Spleen (tissue), 11 donors: ENCODE measurements around the gene COQ4. TPM values are rescaled to one million over a fixed set of nuclear protein-coding genes. Genes with fewer than 3 reads are reported as not detected.
A peak's percentile ranks its signal among the peaks of the same experiment; 100 is the strongest.

Source experiments
- DNase-seq: peaks from one replicate; pipeline ENCODE4 v3.0.0-alpha.2; 2020
- H3K27ac ChIP-seq, 8 donors: fragments of 200-600 bp; sonication (generic) in 7 of 8; 1 replicate in 4 of 8; 2 replicates in 4 of 8; pipeline versions ENCODE4 v1.5.0 to v1.8.0; 2016 to 2021; ENCODE audit warnings: inconsistent platforms in 4 of 8, mild to moderate bottlenecking in 4 of 8, moderate library complexity in 1 of 8
- H3K27me3 ChIP-seq, 7 donors: fragments of 200-600 bp; sonication (generic) in 6 of 7; replicated peaks in 1 of 7; 1 replicate in 4 of 7; 2 replicates in 3 of 7; pipeline versions ENCODE4 v1.5.0 to v1.8.0; 2016 to 2021; ENCODE audit warnings: inconsistent platforms in 3 of 7, mild to moderate bottlenecking in 1 of 7
- H3K36me3 ChIP-seq, 6 donors: fragments of 200-600 bp; sonication (generic) in 5 of 6; 1 replicate in 4 of 6; 2 replicates in 2 of 6; pipeline versions ENCODE4 v1.5.0 to v1.8.0; 2016 to 2021; ENCODE audit warnings: inconsistent platforms in 2 of 6
- H3K4me1 ChIP-seq, 6 donors: fragments of 200-600 bp; sonication (generic) in 5 of 6; 1 replicate in 3 of 6; 2 replicates in 3 of 6; pipeline versions ENCODE4 v1.5.0 to v1.8.0; 2016 to 2021; ENCODE audit warnings: inconsistent platforms in 3 of 6
- H3K4me3 ChIP-seq, 8 donors: fragments of 200-600 bp; sonication (generic) in 7 of 8; 1 replicate in 4 of 8; 2 replicates in 4 of 8; pipeline versions ENCODE4 v1.5.0 to v1.8.0; 2016 to 2021; ENCODE audit warnings: inconsistent platforms in 4 of 8, mild to moderate bottlenecking in 4 of 8, moderate library complexity in 2 of 8
- H3K9me3 ChIP-seq, 8 donors: fragments of 200-600 bp; sonication (generic) in 7 of 8; 1 replicate in 4 of 8; 2 replicates in 4 of 8; pipeline versions ENCODE4 v1.5.0 to v1.8.0; 2016 to 2021; ENCODE audit warnings: inconsistent platforms in 4 of 8
- CTCF ChIP-seq, 11 experiments: fragments of 200-600 bp in 7 of 11; fragments of 450-650 bp in 4 of 11; sonication (generic) in 4 of 11; IDR thresholded peaks in 8 of 11; conservative IDR thresholded peaks in 3 of 11; 1 replicate in 7 of 11; 2 replicates in 4 of 11; pipeline versions ENCODE4 v1.4.0 to v1.8.0; 2016 to 2021; ENCODE audit warnings: antibody characterized with exemption in 11 of 11, inconsistent platforms in 4 of 11, mild to moderate bottlenecking in 1 of 11
- POLR2A ChIP-seq, 3 donors: fragments of 450-650 bp; IDR thresholded peaks; one replicate each; pipeline ENCODE4 v1.5.1; 2017; ENCODE audit warnings: antibody characterized with exemption in 3 of 3, mild to moderate bottlenecking in 1 of 3
- POLR2AphosphoS5 ChIP-seq, 3 donors: sonication (generic); formaldehyde crosslinking; IDR thresholded peaks; one replicate each; pipeline ENCODE4 v1.5.1; 2017; ENCODE audit warnings: antibody characterized with exemption in 3 of 3
- WGBS, 5 donors: extraction: QIAGEN DNeasy Blood & Tissue Kit in 3 of 5; methylation state at CpG; one replicate each; pipeline versions ENCODE4 v1.1.5 to v1.1.7; 2013 to 2018; 5-methylcytosine and 5-hydroxymethylcytosine counted together
- intact Hi-C: fragments of 100-400 bp; cut with DNase I; formaldehyde crosslinking; loops from one replicate; pipeline ENCODE4 v1.15.0; 2023; ENCODE audit warnings: low total_unique reads
- polyA plus RNA-seq, 3 donors: library from polyadenylated mRNA; stranded (reverse); fragments of 200-250 nt; gene quantifications; one replicate each; pipeline ENCODE4 v1.2.1, GENCODE V29; 2013
- total RNA-seq, 7 donors: library from RNA; depleted of rRNA in 3 of 7; stranded (reverse); fragments of >200 nt in 3 of 7; fragmentation: NEBNext Ultra II Directional in 4 of 7; extraction: Animal tissue kit (Norgen Biotek cat#: 25700) in 4 of 7; gene quantifications; one replicate each; pipeline versions ENCODE4 v1.1.0 to v1.2.1, GENCODE V29; 2016 to 2021
- donor health status: healthy with polysubstance abuse.
- donor health status: DM: no; HTN: no; CAD: no; lungs with moderate emphysema.
- donor health status: DM: no; HTN: no; CAD: no.
- donor health status: Bipolar disorder and iron deficiency.
- donor health status: healthy.
- donor health status: DM: no; HTN: no; CAD: no.
- donor health status: DM: yes; HTN: yes; CAD: no.

Gene COQ4
- total and polyA plus RNA-seq, 10 donors = 23.9 to 63.7 (median 38.2) TPM

GRCh38 chr9:128282500-128282899 is 40.1 kb upstream of the COQ4 start:
- Histone ChIP-seq H3K4me3 (no peak overlapping the region), H3K27ac (no peak overlapping the region), H3K4me1 (peaks cover 0 to 29% (median 7%) of the 10 kb centered on the region in 6 donors), H3K36me3 (peaks cover 0 to 27% (median 15%) of the 10 kb centered on the region in 6 donors), H3K27me3 (no peaks in the 10 kb centered on the region), H3K9me3 (no peaks in the 10 kb centered on the region)
- intact Hi-C loops = no loop called here
- DNase-seq = no peak
- 87 to 96% (median 92%) methylated on average over 6 of the region's 6 CpGs for WGBS, 5 donors
- TF ChIP-seq CTCF (IDR thresholded peaks at IDR 0.05 in 8 of 11, conservative IDR thresholded peaks at IDR 0.05 in 3 of 11) = no peak
- TF ChIP-seq POLR2A (IDR thresholded peaks at IDR 0.05) = no peak
- no peak for TF ChIP-seq POLR2AphosphoS5 (IDR thresholded peaks at IDR 0.05)

- Histone ChIP-seq H3K4me1 (peaks cover 0 to 6% (median 2%) of the 10 kb centered on the region in 6 donors), H3K27me3 (no peaks in the 10 kb centered on the region), H3K4me3 (no peak overlapping the region), H3K36me3 (peaks cover 0 to 54% (median 24%) of the 10 kb centered on the region in 6 donors), H3K27ac (no peak overlapping the region), H3K9me3 (no peaks in the 10 kb centered on the region)
- 90 to 96% (median 93%) methylated on average over 10 to 12 of the region's 12 CpGs for WGBS, 5 donors
- intact Hi-C loops = no loop called here
- DNase-seq = no peak
- no peak for TF ChIP-seq CTCF (IDR thresholded peaks at IDR 0.05 in 8 of 11, conservative IDR thresholded peaks at IDR 0.05 in 3 of 11)
- no peak for TF ChIP-seq POLR2AphosphoS5 (IDR thresholded peaks at IDR 0.05)
- no peak for TF ChIP-seq POLR2A (IDR thresholded peaks at IDR 0.05)
These were observed 37.4 kb upstream of the COQ4 start for GRCh38 chr9:128285033-128285784.

- H3K36me3 ChIP-seq = peaks cover 0 to 56% (median 24%) of the 10 kb centered on the region in 6 donors
- DNase-seq = no peak
- WGBS, 5 donors = 84 to 93% (median 91%) methylated on average over 6 of the region's 6 CpGs
- no peak overlapping the region for H3K27ac ChIP-seq
- H3K4me3 ChIP-seq = no peak overlapping the region
- H3K9me3 ChIP-seq = no peaks in the 10 kb centered on the region
- no peak for TF ChIP-seq POLR2AphosphoS5 (IDR thresholded peaks at IDR 0.05)
- intact Hi-C loops = no loop called here
- H3K4me1 ChIP-seq = peaks cover 0 to 4% (median 0%) of the 10 kb centered on the region in 6 donors
- H3K27me3 ChIP-seq = no peaks in the 10 kb centered on the region
These were observed 36.2 kb upstream of the COQ4 start for GRCh38 chr9:128286440-128286839.

- no peaks in the 10 kb centered on the region for H3K9me3 ChIP-seq
- no peaks in the 10 kb centered on the region for H3K27me3 ChIP-seq
- H3K4me3 ChIP-seq = no peak overlapping the region
- intact Hi-C loops = no loop called here
- H3K36me3 ChIP-seq = peaks cover 0 to 56% (median 24%) of the 10 kb centered on the region in 6 donors
- H3K27ac ChIP-seq = peak overlapping the region in 1 of 8 donors; percentile 9
- WGBS, 5 donors = 78 to 95% (median 83%) methylated on average over 9 to 11 of the region's 11 CpGs
- TF ChIP-seq CTCF (IDR thresholded peaks at IDR 0.05 in 8 of 11, conservative IDR thresholded peaks at IDR 0.05 in 3 of 11) (no peak), POLR2A (IDR thresholded peaks at IDR 0.05) (no peak), POLR2AphosphoS5 (IDR thresholded peaks at IDR 0.05) (no peak)
- H3K4me1 ChIP-seq = peaks cover 0 to 4% (median 0%) of the 10 kb centered on the region in 6 donors
- no peak for DNase-seq
These were observed 34.2 kb upstream of the COQ4 start for GRCh38 chr9:128288273-128289004.
